ENCODE measurements around the gene ALDH8A1. TPM values are rescaled to one million over a fixed set of nuclear protein-coding genes. Genes with fewer than 3 reads are reported as not detected.

Gene ALDH8A1
- polyA plus RNA-seq, 1 donor (not counting 4 experiments of a cell fraction or from before 2014, with no cell fraction given), result 0.66 TPM

DNA sequence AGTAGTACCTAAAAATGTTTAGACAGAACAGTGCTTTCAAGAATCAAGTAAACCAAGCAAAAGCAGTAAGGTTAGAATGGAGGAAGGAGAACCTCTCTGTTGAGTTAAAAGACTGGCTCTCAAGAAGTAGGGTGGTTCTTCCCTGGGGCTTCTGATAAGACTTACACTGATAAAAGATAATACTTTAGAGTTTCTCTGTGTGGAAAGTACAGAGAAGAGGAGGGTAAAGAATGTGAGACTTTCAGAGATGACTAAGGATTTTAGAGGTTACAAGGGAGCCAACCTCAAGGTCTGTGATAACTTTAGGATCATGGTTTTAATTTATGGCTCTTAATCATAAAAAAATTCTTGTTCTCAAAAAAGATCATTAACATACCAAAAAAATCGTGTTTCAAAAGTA lies 30.9 kb upstream of the ALDH8A1 start:
- H3K36me3 ChIP-seq (ENCODE audit: control insufficient read depth in 2 of 2, extremely low read depth in 1 of 2, insufficient read depth in 2 of 2, low read length in 2 of 2), result peaks cover 3 to 16% of the 10 kb centered on the region in 2 experiments
- no peak overlapping the region for H3K4me2 ChIP-seq (ENCODE audit: control insufficient read depth, extremely low read depth, insufficient read depth, low read depth, low read length)
- no peaks in the 10 kb centered on the region for H3K27me3 ChIP-seq (ENCODE audit: control insufficient read depth, extremely low read depth, insufficient read depth, low read length)
- no peak overlapping the region for H3K9ac ChIP-seq (ENCODE audit: control insufficient read depth, extremely low read depth, insufficient read depth, low read length)
- peaks cover 14% of the 10 kb centered on the region for H3K4me1 ChIP-seq (ENCODE audit: control insufficient read depth, extremely low read depth, insufficient read depth, low read length)
- DNase-seq (ENCODE audit: low read depth, low spot score), result no peak
- H3K79me2 ChIP-seq (ENCODE audit: control insufficient read depth, insufficient read depth, low read length), result no peaks in the 10 kb centered on the region
- TF ChIP-seq, protein P1, sequence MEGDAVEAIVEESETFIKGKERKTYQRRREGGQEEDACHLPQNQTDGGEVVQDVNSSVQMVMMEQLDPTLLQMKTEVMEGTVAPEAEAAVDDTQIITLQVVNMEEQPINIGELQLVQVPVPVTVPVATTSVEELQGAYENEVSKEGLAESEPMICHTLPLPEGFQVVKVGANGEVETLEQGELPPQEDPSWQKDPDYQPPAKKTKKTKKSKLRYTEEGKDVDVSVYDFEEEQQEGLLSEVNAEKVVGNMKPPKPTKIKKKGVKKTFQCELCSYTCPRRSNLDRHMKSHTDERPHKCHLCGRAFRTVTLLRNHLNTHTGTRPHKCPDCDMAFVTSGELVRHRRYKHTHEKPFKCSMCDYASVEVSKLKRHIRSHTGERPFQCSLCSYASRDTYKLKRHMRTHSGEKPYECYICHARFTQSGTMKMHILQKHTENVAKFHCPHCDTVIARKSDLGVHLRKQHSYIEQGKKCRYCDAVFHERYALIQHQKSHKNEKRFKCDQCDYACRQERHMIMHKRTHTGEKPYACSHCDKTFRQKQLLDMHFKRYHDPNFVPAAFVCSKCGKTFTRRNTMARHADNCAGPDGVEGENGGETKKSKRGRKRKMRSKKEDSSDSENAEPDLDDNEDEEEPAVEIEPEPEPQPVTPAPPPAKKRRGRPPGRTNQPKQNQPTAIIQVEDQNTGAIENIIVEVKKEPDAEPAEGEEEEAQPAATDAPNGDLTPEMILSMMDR (optimal IDR thresholded peaks at IDR 0.05 in 1 of 3, IDR thresholded peaks at IDR 0.05 in 1 of 3, conservative IDR thresholded peaks at IDR 0.05 in 1 of 3; ENCODE audit: extremely low read depth in 1 of 3, insufficient read depth in 2 of 3, low read length in 3 of 3), result no peak
- no peak for TF ChIP-seq EZH2 (IDR thresholded peaks at IDR 0.05; ENCODE audit: low read length)
- H3K9me1 ChIP-seq (ENCODE audit: control insufficient read depth, extremely low read depth, insufficient read depth, low read length), result no peaks in the 10 kb centered on the region
- H3K4me3 ChIP-seq (ENCODE audit: control insufficient read depth in 2 of 3, extremely low read depth in 1 of 3, insufficient read depth in 2 of 3, low read depth in 1 of 3, low read length in 3 of 3), result no peak overlapping the region
- H4K20me1 ChIP-seq (ENCODE audit: control insufficient read depth, extremely low read depth, insufficient read depth, low read length), result no peaks in the 10 kb centered on the region
- no peak for FAIRE-seq
- no peak overlapping the region for H2AFZ ChIP-seq (ENCODE audit: control insufficient read depth, low read length)
- no peak overlapping the region for H3K27ac ChIP-seq (ENCODE audit: control insufficient read depth, insufficient read depth, low read length)
- dilution Hi-C loops (cut with MboI; ENCODE audit: extremely low pct_ligation_motif_present, low sequenced_read_pairs), result no loop called here
- no peaks in the 10 kb centered on the region for H3K9me3 ChIP-seq (ENCODE audit: control insufficient read depth, low read depth, low read length)

DNA sequence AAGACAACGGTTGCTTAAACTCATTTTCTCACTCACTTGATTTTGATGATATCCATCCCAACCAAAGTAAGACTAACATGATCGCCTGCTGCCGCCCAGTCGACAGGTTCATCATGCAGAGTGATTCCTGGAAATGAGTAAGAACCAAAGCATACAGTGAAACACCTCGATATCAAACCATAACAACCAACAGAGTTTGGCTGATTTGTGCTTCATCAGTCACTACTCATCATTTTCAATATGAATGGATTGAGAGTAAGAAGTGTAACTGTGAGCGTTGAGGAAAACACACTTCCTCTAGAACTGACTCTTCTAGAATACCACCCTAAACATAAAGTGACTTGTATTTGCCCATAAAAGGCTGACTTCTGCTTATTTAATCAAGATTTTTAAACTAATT lies 29.2 kb upstream of the ALDH8A1 start:
- no peaks in the 10 kb centered on the region for H3K9me3 ChIP-seq (ENCODE audit: control insufficient read depth, low read depth, low read length)
- no peaks in the 10 kb centered on the region for H3K27me3 ChIP-seq (ENCODE audit: control insufficient read depth, extremely low read depth, insufficient read depth, low read length)
- H3K27ac ChIP-seq (ENCODE audit: control insufficient read depth, insufficient read depth, low read length), result no peak overlapping the region
- no peaks in the 10 kb centered on the region for H3K9me1 ChIP-seq (ENCODE audit: control insufficient read depth, extremely low read depth, insufficient read depth, low read length)
- no peak for FAIRE-seq
- H3K79me2 ChIP-seq (ENCODE audit: control insufficient read depth, insufficient read depth, low read length), result no peaks in the 10 kb centered on the region
- DNase-seq (ENCODE audit: low read depth, low spot score), result no peak
- H3K36me3 ChIP-seq (ENCODE audit: control insufficient read depth in 2 of 2, extremely low read depth in 1 of 2, insufficient read depth in 2 of 2, low read length in 2 of 2), result peaks cover 5 to 16% of the 10 kb centered on the region in 2 experiments
- H4K20me1 ChIP-seq (ENCODE audit: control insufficient read depth, extremely low read depth, insufficient read depth, low read length), result no peaks in the 10 kb centered on the region
- no peak overlapping the region for H3K9ac ChIP-seq (ENCODE audit: control insufficient read depth, extremely low read depth, insufficient read depth, low read length)
- H3K4me2 ChIP-seq (ENCODE audit: control insufficient read depth, extremely low read depth, insufficient read depth, low read depth, low read length), result no peak overlapping the region
- dilution Hi-C loops (cut with MboI; ENCODE audit: extremely low pct_ligation_motif_present, low sequenced_read_pairs), result no loop called here
- no peak overlapping the region for H2AFZ ChIP-seq (ENCODE audit: control insufficient read depth, low read length)
- no peak overlapping the region for H3K4me3 ChIP-seq (ENCODE audit: control insufficient read depth in 2 of 3, extremely low read depth in 1 of 3, insufficient read depth in 2 of 3, low read depth in 1 of 3, low read length in 3 of 3)
- H3K4me1 ChIP-seq (ENCODE audit: control insufficient read depth, extremely low read depth, insufficient read depth, low read length), result peaks cover 3% of the 10 kb centered on the region
- no peak for TF ChIP-seq EZH2 (IDR thresholded peaks at IDR 0.05; ENCODE audit: low read length)
- TF ChIP-seq, protein P1 (optimal IDR thresholded peaks at IDR 0.05 in 1 of 3, IDR thresholded peaks at IDR 0.05 in 1 of 3, conservative IDR thresholded peaks at IDR 0.05 in 1 of 3; ENCODE audit: extremely low read depth in 1 of 3, insufficient read depth in 2 of 3, low read length in 3 of 3), result no peak

Measured in keratinocyte (primary cell).